ENCODE data around the gene ADORA1.

Gene ADORA1

GRCh38 chr1:203156280-203156679 lies 28.8 kb downstream of the ADORA1 start:
- no peak overlapping the region for H3K4me3 ChIP-seq (ENCODE audit: control insufficient read depth, low read depth, low read length)
- DNase-seq (ENCODE audit: low read depth): no peak

DNA sequence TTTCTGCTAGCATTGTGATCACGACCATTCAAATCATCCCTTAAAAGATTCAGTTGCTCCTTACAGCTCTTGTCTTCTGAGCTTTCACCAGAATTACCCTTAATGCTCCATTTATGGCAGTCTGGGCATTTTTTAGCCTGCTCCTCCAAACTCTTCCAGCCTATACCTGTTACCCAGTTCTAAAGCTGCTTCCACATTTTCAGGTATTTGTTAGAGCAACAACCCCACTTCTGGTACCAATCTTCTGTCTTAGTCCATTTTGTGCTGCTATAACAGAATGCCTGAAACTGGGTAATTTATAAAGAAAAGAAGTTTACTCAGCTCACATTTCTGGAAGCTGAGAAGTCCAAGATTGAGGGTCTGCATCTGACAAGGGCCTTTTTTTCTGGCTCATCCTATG lies 30.9 kb downstream of the ADORA1 start:
- DNase-seq (ENCODE audit: low read depth): no peak
- TF ChIP-seq, protein P1, sequence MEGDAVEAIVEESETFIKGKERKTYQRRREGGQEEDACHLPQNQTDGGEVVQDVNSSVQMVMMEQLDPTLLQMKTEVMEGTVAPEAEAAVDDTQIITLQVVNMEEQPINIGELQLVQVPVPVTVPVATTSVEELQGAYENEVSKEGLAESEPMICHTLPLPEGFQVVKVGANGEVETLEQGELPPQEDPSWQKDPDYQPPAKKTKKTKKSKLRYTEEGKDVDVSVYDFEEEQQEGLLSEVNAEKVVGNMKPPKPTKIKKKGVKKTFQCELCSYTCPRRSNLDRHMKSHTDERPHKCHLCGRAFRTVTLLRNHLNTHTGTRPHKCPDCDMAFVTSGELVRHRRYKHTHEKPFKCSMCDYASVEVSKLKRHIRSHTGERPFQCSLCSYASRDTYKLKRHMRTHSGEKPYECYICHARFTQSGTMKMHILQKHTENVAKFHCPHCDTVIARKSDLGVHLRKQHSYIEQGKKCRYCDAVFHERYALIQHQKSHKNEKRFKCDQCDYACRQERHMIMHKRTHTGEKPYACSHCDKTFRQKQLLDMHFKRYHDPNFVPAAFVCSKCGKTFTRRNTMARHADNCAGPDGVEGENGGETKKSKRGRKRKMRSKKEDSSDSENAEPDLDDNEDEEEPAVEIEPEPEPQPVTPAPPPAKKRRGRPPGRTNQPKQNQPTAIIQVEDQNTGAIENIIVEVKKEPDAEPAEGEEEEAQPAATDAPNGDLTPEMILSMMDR (IDR thresholded peaks at IDR 0.05; ENCODE audit: control insufficient read depth, insufficient read depth, low read depth, low read length, missing control alignments): no peak

More at GRCh38 chr1:203156280-203156679, 28.8 kb downstream of the ADORA1 start:
- TF ChIP-seq, protein P1 (IDR thresholded peaks at IDR 0.05; ENCODE audit: control insufficient read depth, insufficient read depth, low read depth, low read length, missing control alignments): no peak

GRCh38 chr1:203158960-203159665 lies 31.6 kb downstream of the ADORA1 start:
- TF ChIP-seq, protein P1 (IDR thresholded peaks at IDR 0.05; ENCODE audit: control insufficient read depth, insufficient read depth, low read depth, low read length, missing control alignments): no peak
- DNase-seq (ENCODE audit: low read depth): no peak
- H3K4me3 ChIP-seq (ENCODE audit: control insufficient read depth, low read depth, low read length): no peak overlapping the region

More for the DNA sequence above, 30.9 kb downstream of the ADORA1 start:
- no peak overlapping the region for H3K4me3 ChIP-seq (ENCODE audit: control insufficient read depth, low read depth, low read length)

DNA sequence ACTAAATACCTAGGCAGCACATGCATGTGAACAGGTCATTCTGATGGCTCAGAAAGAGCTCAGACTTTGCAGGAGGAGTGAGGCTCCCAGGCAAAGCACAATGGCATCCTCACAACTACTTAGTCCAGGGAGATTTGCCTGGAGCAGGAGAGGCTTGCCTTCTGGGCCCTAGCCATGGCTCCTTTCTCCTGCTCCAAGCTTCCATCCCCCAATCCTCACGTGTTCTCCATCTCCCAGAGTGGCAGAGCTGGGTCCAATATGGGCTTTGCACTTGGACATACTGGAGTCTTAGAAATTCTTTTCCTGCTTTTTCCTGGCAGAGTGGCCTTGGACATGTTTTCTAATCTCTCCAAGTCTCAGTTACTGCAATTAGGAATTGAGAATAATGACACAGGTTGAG lies 32.3 kb downstream of the ADORA1 start:
- TF ChIP-seq, protein P1 (IDR thresholded peaks at IDR 0.05; ENCODE audit: control insufficient read depth, insufficient read depth, low read depth, low read length, missing control alignments): no peak
- H3K4me3 ChIP-seq (ENCODE audit: control insufficient read depth, low read depth, low read length): no peak overlapping the region
- no peak for DNase-seq (ENCODE audit: low read depth)

- no peak overlapping the region for H3K4me3 ChIP-seq (ENCODE audit: control insufficient read depth, low read depth, low read length)
- DNase-seq (ENCODE audit: low read depth): no peak
- TF ChIP-seq, protein P1 (IDR thresholded peaks at IDR 0.05; ENCODE audit: control insufficient read depth, insufficient read depth, low read depth, low read length, missing control alignments): no peak
Measured at GRCh38 chr1:203161175-203161574, 33.6 kb downstream of the ADORA1 start.

GRCh38 chr1:203161703-203162102 lies 34.2 kb downstream of the ADORA1 start:
- no peak for DNase-seq (ENCODE audit: low read depth)
- TF ChIP-seq, protein P1 (IDR thresholded peaks at IDR 0.05; ENCODE audit: control insufficient read depth, insufficient read depth, low read depth, low read length, missing control alignments): no peak
- no peak overlapping the region for H3K4me3 ChIP-seq (ENCODE audit: control insufficient read depth, low read depth, low read length)
